Lung (tissue), 12 donors: ENCODE data around the gene ZNF699. TPM values are rescaled to one million over a fixed set of nuclear protein-coding genes. Genes with fewer than 3 reads are reported as not detected.

Experiments used
- ATAC-seq: fragments of 200-7000 bp; cut with Tn5 transposase; one replicate; pipeline ENCODE4 v1.9.1; 2020; ENCODE audit warnings: moderate number of reproducible peaks; ENCODE audit not compliant: insufficient read depth, low FRiP score
- DNase-seq, 3 donors: peaks; one replicate each; pipeline ENCODE4 v3.0.0-alpha.2; 2013 to 2017
- H3K27ac ChIP-seq, 2 donors: one replicate each; pipeline ENCODE4 v1.5.1; 2013; ENCODE audit warnings: mild to moderate bottlenecking in 2 of 2, moderate library complexity in 2 of 2, control low read depth in 1 of 2, inconsistent platforms in 1 of 2, low read depth in 1 of 2, low read length in 1 of 2
- H3K27me3 ChIP-seq, 3 donors: one replicate each; pipeline ENCODE4 v1.5.1; 2013; ENCODE audit warnings: low read length in 2 of 3; ENCODE audit not compliant: control insufficient read depth in 3 of 3, insufficient read depth in 3 of 3
- H3K36me3 ChIP-seq, 4 donors: one replicate each; pipeline ENCODE4 v1.5.1; 2013; ENCODE audit warnings: low read length in 4 of 4, mild to moderate bottlenecking in 1 of 4, moderate library complexity in 1 of 4; ENCODE audit not compliant: control insufficient read depth in 4 of 4, insufficient read depth in 4 of 4
- H3K4me1 ChIP-seq, 5 donors: one replicate each; pipeline ENCODE4 v1.5.1; 2013; ENCODE audit warnings: low read length in 5 of 5, mild to moderate bottlenecking in 2 of 5, moderate library complexity in 1 of 5; ENCODE audit not compliant: control insufficient read depth in 5 of 5, insufficient read depth in 5 of 5
- H3K4me3 ChIP-seq: one replicate; pipeline ENCODE4 v1.5.1; 2013; ENCODE audit warnings: mild to moderate bottlenecking, control low read depth, moderate library complexity
- H3K9ac ChIP-seq, 2 donors: one replicate each; pipeline ENCODE4 v1.5.1; 2013; ENCODE audit warnings: low read length in 2 of 2, control low read depth in 1 of 2; ENCODE audit not compliant: insufficient read depth in 1 of 2
- H3K9me3 ChIP-seq, 4 donors: one replicate each; pipeline ENCODE4 v1.5.1; 2013; ENCODE audit warnings: low read length in 3 of 4, mild to moderate bottlenecking in 1 of 4, moderate library complexity in 1 of 4; ENCODE audit not compliant: control insufficient read depth in 4 of 4, insufficient read depth in 3 of 4
- CTCF ChIP-seq: IDR thresholded peaks from 2 replicates; pipeline ENCODE4 v1.5.1; 2012; ENCODE audit warnings: mild to moderate bottlenecking; ENCODE audit errors: control extremely low read depth, extremely low read depth
- WGBS, 2 donors: extraction: QIAGEN DNeasy Blood & Tissue Kit; methylation state at CpG; one replicate each; pipeline ENCODE4 v1.1.7; 2013; 5-methylcytosine and 5-hydroxymethylcytosine counted together
- polyA plus RNA-seq, 2 donors: library from polyadenylated mRNA; stranded (reverse); fragments of 200-250 nt; gene quantifications; one replicate each; pipeline ENCODE4 v1.2.1, GENCODE V29; 2013
- total RNA-seq, 2 donors: library from RNA; depleted of rRNA in 1 of 2; stranded (reverse); fragments of >200 nt in 1 of 2; gene quantifications; one replicate each; pipeline ENCODE4 v1.2.1, GENCODE V29; 2014 to 2021
- donor health status: control.
- donor health status: control.
- donor health status: Bipolar disorder and iron deficiency.
- donor health status: healthy.
- donor health status: DM: yes; HTN: yes; CAD: no.

ZNF699 gene
- total and polyA plus RNA-seq, 4 donors = 0.59 to 13.8 (median 5.9) TPM

- no peaks in the 10 kb centered on the region for H3K27me3 ChIP-seq
- DNase-seq (no peak), ATAC-seq (no peak)
- TF ChIP-seq CTCF = no peak
- H3K4me3 ChIP-seq = no peak overlapping the region
- peaks cover 25 to 86% (median 64%) of the 10 kb centered on the region in 4 donors for H3K9me3 ChIP-seq
- no peak overlapping the region for H3K9ac ChIP-seq
- peaks cover 19 to 69% (median 63%) of the 10 kb centered on the region in 4 donors for H3K36me3 ChIP-seq
- 99% methylated on average over 6 of the region's 6 CpGs for WGBS, 2 donors
- no peaks in the 10 kb centered on the region for H3K4me1 ChIP-seq
- H3K27ac ChIP-seq = no peak overlapping the region
These were observed 33.1 kb upstream of the ZNF699 start for GRCh38 chr19:9342610-9343304.

- peaks cover 0 to under 1% (median 0%) of the 10 kb centered on the region in 5 donors for H3K4me1 ChIP-seq
- no peak for TF ChIP-seq CTCF
- H3K4me3 ChIP-seq = no peak overlapping the region
- no peaks in the 10 kb centered on the region for H3K27me3 ChIP-seq
- ATAC-seq (no peak), DNase-seq (no peak)
- H3K27ac ChIP-seq = no peak overlapping the region
- H3K9me3 ChIP-seq = peaks cover 17 to 43% (median 22%) of the 10 kb centered on the region in 4 donors
- no peak overlapping the region for H3K9ac ChIP-seq
- H3K36me3 ChIP-seq = peaks cover 3 to 52% (median 27%) of the 10 kb centered on the region in 4 donors
These were observed 20.4 kb upstream of the ZNF699 start for GRCh38 chr19:9329999-9330398.

GRCh38 chr19:9324584-9324962 lies 14.9 kb upstream of the ZNF699 start:
- no peak for ATAC-seq
- Histone ChIP-seq H3K27ac (peak overlapping the region; percentile 93 to 94), H3K36me3 (peaks cover 0 to 24% (median 5%) of the 10 kb centered on the region in 4 donors), H3K27me3 (no peaks in the 10 kb centered on the region), H3K9me3 (peaks cover 0 to 15% (median 7%) of the 10 kb centered on the region in 4 donors), H3K4me3 (peak overlapping the region; percentile 96), H3K4me1 (peaks cover 0 to 3% (median 0%) of the 10 kb centered on the region in 5 donors), H3K9ac (peak overlapping the region; percentile 78 to 80)
- TF ChIP-seq CTCF = no peak
- DNase-seq = no peak
- 43 to 50% methylated on average over 8 to 9 of the region's 9 CpGs for WGBS, 2 donors
